ENCODE measurements around the gene UBE2H. TPM values are rescaled to one million over a fixed set of nuclear protein-coding genes. Genes with fewer than 3 reads are reported as not detected.
"Not testable (repeated sequence)": the region's sequence is repeated elsewhere in the genome, so short reads cannot be mapped to it uniquely, and the experiment has no call there.

UBE2H gene
- total RNA-seq, 2 donors from 2014 or later = 53.2 to 60.9 TPM

- Mint-ChIP-seq H3K4me3 (no peak overlapping the region), H3K36me3 (ENCODE audit: insufficient read depth in 2 of 2) (peaks cover 0 to 7% of the 10 kb centered on the region in 2 donors), H3K27me3 (ENCODE audit: low read depth) (no peaks in the 10 kb centered on the region), H3K9me3 (no peaks in the 10 kb centered on the region), H3K4me1 (ENCODE audit: low read depth) (peaks cover 76% of the 10 kb centered on the region), H3K27ac (no peak overlapping the region)
- no peak for ATAC-seq (replicated peaks in 1 of 2)
- no peak for DNase-seq
Observed at GRCh38 chr7:129913428-129913827, 39.3 kb downstream of the UBE2H start.

DNA sequence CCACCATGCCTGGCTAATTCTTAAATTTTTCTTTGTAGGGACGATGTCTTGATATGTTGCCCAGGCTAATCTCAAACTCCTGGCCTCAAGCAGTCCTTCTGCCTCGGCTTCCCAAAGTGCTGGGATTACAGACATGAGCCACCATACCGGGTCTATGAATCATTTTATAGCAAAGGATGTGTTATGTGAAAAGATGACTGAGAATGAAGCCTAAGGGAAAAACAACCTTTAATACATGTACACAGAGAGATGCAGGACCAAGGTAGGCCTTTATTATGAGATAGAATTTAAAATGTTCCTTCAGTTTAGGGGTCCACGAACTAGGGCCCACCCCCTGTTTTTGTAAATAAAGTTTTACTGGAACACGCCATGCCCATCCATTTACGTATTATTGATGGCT lies 41.0 kb downstream of the UBE2H start:
- Mint-ChIP-seq H3K36me3 (ENCODE audit: insufficient read depth in 2 of 2) (peaks cover 0 to 7% of the 10 kb centered on the region in 2 donors), H3K27ac (no peak overlapping the region), H3K4me3 (no peak overlapping the region), H3K4me1 (ENCODE audit: low read depth) (peaks cover 79% of the 10 kb centered on the region), H3K9me3 (no peaks in the 10 kb centered on the region), H3K27me3 (ENCODE audit: low read depth) (no peaks in the 10 kb centered on the region)
- DNase-seq (no peak), ATAC-seq (replicated peaks in 1 of 2) (no peak)

GRCh38 chr7:129909669-129910068 lies 43.1 kb downstream of the UBE2H start:
- Mint-ChIP-seq H3K27ac (no peak overlapping the region), H3K4me3 (no peak overlapping the region), H3K27me3 (ENCODE audit: low read depth) (no peaks in the 10 kb centered on the region), H3K9me3 (peaks cover 2% of the 10 kb centered on the region in 2 donors), H3K4me1 (ENCODE audit: low read depth) (peaks cover 79% of the 10 kb centered on the region), H3K36me3 (ENCODE audit: insufficient read depth in 2 of 2) (peaks cover 4 to 14% of the 10 kb centered on the region in 2 donors)
- ATAC-seq (replicated peaks in 1 of 2) = no peak
- DNase-seq = no peak

DNA sequence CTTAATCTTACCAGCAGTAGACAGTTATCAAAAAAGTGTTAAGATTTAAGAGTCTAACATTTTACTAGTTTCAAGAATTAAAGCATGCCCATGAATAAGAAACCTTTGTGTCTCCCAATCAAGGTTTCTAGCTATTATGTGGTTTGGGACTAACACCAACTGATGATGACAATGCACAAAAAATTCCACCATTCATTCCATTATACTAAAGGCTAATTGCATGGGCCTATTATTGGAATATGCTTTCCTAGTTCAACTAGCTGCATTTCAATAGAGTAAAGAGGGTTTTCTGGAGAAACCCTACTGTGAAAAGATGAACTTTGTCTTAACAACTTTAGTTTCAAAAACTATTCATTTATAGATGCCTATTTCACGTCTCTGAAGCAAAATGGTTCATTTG lies 44.6 kb downstream of the UBE2H start:
- Mint-ChIP-seq H3K9me3 (peaks cover 2% of the 10 kb centered on the region in 2 donors), H3K4me3 (peak overlapping the region in 1 of 2 donors; percentile 81), H3K4me1 (ENCODE audit: low read depth) (peaks cover 88% of the 10 kb centered on the region), H3K27me3 (ENCODE audit: low read depth) (no peaks in the 10 kb centered on the region), H3K27ac (peak overlapping the region; percentile 69), H3K36me3 (ENCODE audit: insufficient read depth in 2 of 2) (peaks cover 7 to 14% of the 10 kb centered on the region in 2 donors)
- ATAC-seq (replicated peaks in 1 of 2) (no peak), DNase-seq (no peak)

- Mint-ChIP-seq H3K27me3 (ENCODE audit: low read depth) (no peaks in the 10 kb centered on the region), H3K9me3 (peaks cover 2% of the 10 kb centered on the region in 2 donors), H3K4me3 (peak overlapping the region; percentile 48 to 81), H3K4me1 (ENCODE audit: low read depth) (peaks cover 95% of the 10 kb centered on the region), H3K36me3 (ENCODE audit: insufficient read depth in 2 of 2) (peaks cover 7 to 14% of the 10 kb centered on the region in 2 donors), H3K27ac (peak overlapping the region; percentile 51)
- no peak for DNase-seq
- no peak for ATAC-seq (replicated peaks in 1 of 2)
Observed at GRCh38 chr7:129907122-129907736, 45.5 kb downstream of the UBE2H start.

GRCh38 chr7:129906700-129907099 lies 46.1 kb downstream of the UBE2H start:
- DNase-seq = no peak
- H3K4me3 Mint-ChIP-seq = peak overlapping the region; percentile 48 to 81
- no peaks in the 10 kb centered on the region for H3K27me3 Mint-ChIP-seq (ENCODE audit: low read depth)
- peak; percentile 92 to 95 for ATAC-seq (replicated peaks in 1 of 2)
- H3K4me1 Mint-ChIP-seq (ENCODE audit: low read depth) = peaks cover 94% of the 10 kb centered on the region
- peaks cover 7 to 14% of the 10 kb centered on the region in 2 donors for H3K36me3 Mint-ChIP-seq (ENCODE audit: insufficient read depth in 2 of 2)
- peaks cover 2% of the 10 kb centered on the region in 2 donors for H3K9me3 Mint-ChIP-seq
- H3K27ac Mint-ChIP-seq = peak overlapping the region; percentile 51

DNA sequence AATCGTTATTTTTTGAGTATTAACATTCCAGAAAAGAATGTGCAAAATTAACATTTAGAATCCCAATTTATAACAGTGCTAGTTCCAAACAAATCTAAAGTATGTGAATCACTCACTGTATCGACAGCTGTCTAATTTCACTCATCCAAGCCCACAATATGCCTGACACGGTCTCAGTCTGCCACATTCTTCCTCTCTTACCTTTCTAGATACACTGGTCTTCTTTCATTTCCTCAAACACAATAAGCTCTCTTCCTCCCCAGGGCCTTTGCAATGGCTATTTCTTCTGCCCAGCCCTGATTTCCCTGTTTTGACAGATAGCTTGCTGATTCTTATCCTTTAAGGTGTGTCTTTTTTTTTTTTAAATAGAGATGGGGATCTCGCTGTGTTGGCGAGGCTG lies 48.8 kb downstream of the UBE2H start:
- DNase-seq (no peak), ATAC-seq (replicated peaks in 1 of 2) (no peak)
- H3K9me3 Mint-ChIP-seq = peaks cover 2% of the 10 kb centered on the region in 2 donors
- H3K4me1 Mint-ChIP-seq (ENCODE audit: low read depth) = peaks cover 78% of the 10 kb centered on the region
- H3K36me3 Mint-ChIP-seq (ENCODE audit: insufficient read depth in 2 of 2) = peaks cover 7 to 14% of the 10 kb centered on the region in 2 donors
- no peak overlapping the region for H3K27ac Mint-ChIP-seq
- H3K27me3 Mint-ChIP-seq (ENCODE audit: low read depth) = no peaks in the 10 kb centered on the region
- H3K4me3 Mint-ChIP-seq = peak overlapping the region in 1 of 2 donors; percentile 1

DNA sequence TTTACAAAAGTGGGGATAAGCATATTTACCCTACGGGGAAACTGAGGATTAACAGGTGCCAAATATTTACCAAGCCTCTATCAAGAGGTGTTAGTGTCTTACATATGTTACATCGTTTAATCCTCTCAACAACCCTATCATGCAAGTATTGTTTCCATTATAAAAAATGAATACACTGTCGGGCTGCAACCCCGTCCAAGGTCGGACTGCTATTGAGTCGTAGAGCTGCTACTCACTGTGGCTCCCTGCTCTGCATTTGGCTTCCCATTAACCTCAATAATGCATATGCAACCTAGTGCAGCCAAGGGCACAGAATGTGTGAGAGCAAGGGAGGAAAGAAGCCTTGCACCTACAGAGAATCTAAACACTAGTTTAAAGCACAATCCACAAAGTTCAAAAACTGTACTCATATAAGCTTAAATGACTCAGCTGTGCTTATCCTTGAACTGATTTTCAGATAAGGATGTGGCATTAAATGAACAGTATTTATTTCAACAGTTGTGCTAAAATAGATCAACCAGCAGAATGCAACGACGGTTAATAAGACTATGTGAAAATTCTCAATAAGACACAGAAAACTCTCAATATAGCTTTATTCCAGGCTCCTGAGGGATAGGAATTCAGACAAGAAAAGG lies 49.9 kb downstream of the UBE2H start:
- DNase-seq (no peak), ATAC-seq (replicated peaks in 1 of 2) (peak in 1 of 2 donors; percentile 27)
- Mint-ChIP-seq H3K27ac (no peak overlapping the region), H3K36me3 (ENCODE audit: insufficient read depth in 2 of 2) (peaks cover 7 to 11% of the 10 kb centered on the region in 2 donors), H3K4me3 (peak overlapping the region in 1 of 2 donors; percentile 4), H3K27me3 (ENCODE audit: low read depth) (no peaks in the 10 kb centered on the region), H3K4me1 (ENCODE audit: low read depth) (peaks cover 76% of the 10 kb centered on the region), H3K9me3 (peaks cover 2% of the 10 kb centered on the region in 2 donors)

GRCh38 chr7:129898502-129899160 lies 54.1 kb downstream of the UBE2H start:
- Mint-ChIP-seq H3K4me3 (no peak overlapping the region), H3K36me3 (ENCODE audit: insufficient read depth in 2 of 2) (peaks cover 0 to 4% of the 10 kb centered on the region in 2 donors), H3K27me3 (ENCODE audit: low read depth) (no peaks in the 10 kb centered on the region), H3K4me1 (ENCODE audit: low read depth) (peaks cover 41% of the 10 kb centered on the region), H3K27ac (peak overlapping the region; percentile 9), H3K9me3 (no peaks in the 10 kb centered on the region)
- ATAC-seq (replicated peaks in 1 of 2) (peak in 1 of 2 donors; percentile 17), DNase-seq (no peak)

DNA sequence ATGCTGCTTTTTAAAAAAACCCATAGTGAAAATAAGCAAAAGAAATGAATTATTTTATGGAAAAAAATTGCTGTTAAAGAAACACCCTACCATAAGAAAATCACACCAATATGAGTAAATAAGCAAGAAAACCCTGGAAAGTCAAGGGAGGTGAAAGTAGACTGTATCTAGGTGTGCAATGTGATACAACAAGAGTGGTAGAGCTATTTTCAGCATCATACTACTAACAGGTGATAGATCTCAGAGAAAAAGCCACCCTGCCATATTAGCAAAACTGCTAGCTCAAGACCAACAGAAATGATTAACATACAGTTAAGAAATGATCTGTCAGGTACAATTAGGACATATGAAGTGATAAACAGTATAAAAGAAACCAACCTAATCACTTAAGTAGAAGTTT lies 54.8 kb downstream of the UBE2H start:
- H3K27ac Mint-ChIP-seq = peak overlapping the region; percentile 9
- H3K4me3 Mint-ChIP-seq = no peak overlapping the region
- DNase-seq (no peak), ATAC-seq (replicated peaks in 1 of 2) (peak in 1 of 2 donors; percentile 26)
- H3K4me1 Mint-ChIP-seq (ENCODE audit: low read depth) = peaks cover 35% of the 10 kb centered on the region
- peaks cover 0 to 4% of the 10 kb centered on the region in 2 donors for H3K36me3 Mint-ChIP-seq (ENCODE audit: insufficient read depth in 2 of 2)
- H3K27me3 Mint-ChIP-seq (ENCODE audit: low read depth) = no peaks in the 10 kb centered on the region
- no peaks in the 10 kb centered on the region for H3K9me3 Mint-ChIP-seq

DNA sequence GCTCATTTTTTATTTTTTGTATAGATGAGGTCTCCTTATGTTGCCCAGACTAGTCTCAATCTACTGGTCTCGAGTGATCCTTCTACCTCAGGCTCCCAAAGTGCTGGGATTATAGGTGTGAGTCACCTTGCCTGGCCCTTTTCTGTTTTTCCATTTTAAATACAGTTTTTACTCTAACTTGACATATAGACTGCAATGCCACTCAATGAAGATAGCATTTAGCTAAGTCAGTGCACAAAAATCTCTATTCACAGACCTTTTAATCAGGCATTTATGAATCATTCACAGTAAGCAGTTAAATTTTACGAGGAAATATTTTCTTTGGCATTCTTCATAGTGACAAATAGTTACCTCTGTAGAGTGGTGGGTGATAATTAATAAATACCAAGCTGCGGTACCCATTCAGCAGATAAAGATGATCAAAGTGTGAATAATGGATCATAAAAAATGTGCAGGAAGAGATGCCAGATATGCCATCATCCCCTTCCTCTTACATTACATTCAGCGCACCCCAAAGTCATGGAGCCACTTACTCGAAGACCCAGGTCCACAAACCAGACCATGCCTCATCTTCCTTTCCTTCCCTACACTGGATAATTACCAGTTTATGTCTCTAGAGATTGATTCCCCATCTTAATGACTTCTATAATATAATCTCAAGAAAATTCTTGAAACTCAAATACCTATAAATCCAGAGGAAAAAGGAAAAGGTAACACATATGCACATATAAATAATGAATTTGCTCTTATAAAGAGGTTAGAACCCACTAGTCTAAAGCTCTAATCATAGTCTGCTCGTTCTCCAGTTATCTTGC lies 56.0 kb downstream of the UBE2H start:
- H3K27ac Mint-ChIP-seq = no peak overlapping the region

DNA sequence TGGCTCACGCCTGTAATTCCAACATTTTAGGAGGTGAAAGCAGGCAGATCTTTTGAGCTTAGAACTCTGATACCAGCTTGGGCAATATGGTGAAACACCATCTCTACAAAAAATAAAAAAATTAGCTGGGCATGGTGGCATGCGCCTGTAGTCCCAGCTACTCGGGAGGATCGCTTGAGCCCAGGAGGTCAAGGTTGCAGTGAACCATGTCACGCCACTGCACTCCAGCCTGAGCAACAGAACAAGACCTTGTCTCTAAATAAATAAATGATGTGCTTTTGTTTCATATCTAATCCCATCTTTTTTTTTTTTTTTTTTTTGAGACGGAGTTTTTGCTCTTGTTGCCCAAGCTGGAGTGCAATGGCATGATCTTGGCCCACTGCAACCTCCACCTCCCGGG lies 58.6 kb downstream of the UBE2H start:
- H3K27me3 Mint-ChIP-seq (ENCODE audit: low read depth); DNase-seq; H3K36me3 Mint-ChIP-seq (ENCODE audit: insufficient read depth in 2 of 2); ATAC-seq (replicated peaks in 1 of 2); H3K9me3 Mint-ChIP-seq; H3K4me3 Mint-ChIP-seq: not testable (repeated sequence)
- peak overlapping the region; percentile 24 for H3K27ac Mint-ChIP-seq
- H3K4me1 Mint-ChIP-seq (ENCODE audit: low read depth) = peaks cover 17% of the 10 kb centered on the region

More for the DNA sequence above, 56.0 kb downstream of the UBE2H start:
- ATAC-seq (replicated peaks in 1 of 2) (no peak), DNase-seq (no peak)
- Mint-ChIP-seq H3K4me3 (no peak overlapping the region), H3K9me3 (no peaks in the 10 kb centered on the region), H3K27me3 (ENCODE audit: low read depth) (no peaks in the 10 kb centered on the region), H3K4me1 (ENCODE audit: low read depth) (peaks cover 28% of the 10 kb centered on the region), H3K36me3 (ENCODE audit: insufficient read depth in 2 of 2) (peaks cover 0 to 4% of the 10 kb centered on the region in 2 donors)

- Mint-ChIP-seq H3K36me3 (ENCODE audit: insufficient read depth in 2 of 2) (no peaks in the 10 kb centered on the region), H3K9me3 (no peaks in the 10 kb centered on the region), H3K27me3 (ENCODE audit: low read depth) (no peaks in the 10 kb centered on the region), H3K27ac (no peak overlapping the region), H3K4me1 (ENCODE audit: low read depth) (peaks cover 5% of the 10 kb centered on the region), H3K4me3 (no peak overlapping the region)
- DNase-seq (no peak), ATAC-seq (replicated peaks in 1 of 2) (no peak)
Observed at GRCh38 chr7:129890090-129890489, 62.7 kb downstream of the UBE2H start.

Measured in activated T-cell treated with anti-CD3 and anti-CD28 coated beads, Interleukin-2, amount 50 U/mL, for 72 hours (primary cell).